Keratinocyte (primary cell): ENCODE data around the gene DTX4.

Experiments
- CTCF ChIP-seq, 3 experiments: IDR thresholded peaks in 1 of 3; conservative IDR thresholded peaks in 1 of 3; optimal IDR thresholded peaks in 1 of 3; 2 replicates in 2 of 3; 3 replicates in 1 of 3; pipeline versions ENCODE3 to v1.5.1; 2011; ENCODE audit warnings: low read length in 3 of 3, mild to moderate bottlenecking in 3 of 3, moderate library complexity in 2 of 3, control low read depth in 1 of 3, inconsistent platforms in 1 of 3; ENCODE audit not compliant: insufficient read depth in 2 of 3; ENCODE audit errors: extremely low read depth in 1 of 3
- EZH2 ChIP-seq: IDR thresholded peaks from one replicate; pipeline ENCODE4 v1.6.1; 2012; ENCODE audit warnings: inconsistent platforms, mild to moderate bottlenecking, low read length, moderate library complexity

DNA sequence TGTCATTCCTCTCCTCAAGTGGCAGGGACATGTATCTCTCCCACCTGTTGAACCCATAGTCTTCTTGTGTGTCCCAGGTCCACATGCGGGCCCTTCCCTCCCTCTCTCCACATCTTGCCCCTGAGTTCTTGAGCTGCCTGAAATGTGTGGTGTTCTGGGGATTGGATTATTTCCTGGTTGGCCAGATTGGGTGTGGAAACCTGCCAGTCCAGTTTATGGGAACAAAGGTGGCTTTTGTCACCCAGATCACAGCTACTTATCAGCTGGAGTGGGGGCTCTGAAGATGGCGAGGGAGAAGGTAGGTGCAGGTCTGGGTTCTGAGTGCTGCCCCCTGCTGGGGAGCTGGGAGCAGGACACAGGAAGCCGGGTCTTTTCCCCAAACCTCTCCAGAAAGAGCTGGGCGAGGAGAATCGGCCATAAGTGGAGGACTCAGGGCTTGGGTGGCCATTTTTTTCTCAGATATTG, 14.2 kb downstream of the DTX4 start:
- TF ChIP-seq EZH2 (no peak), CTCF (optimal IDR thresholded peaks at IDR 0.05 in 1 of 3, IDR thresholded peaks at IDR 0.05 in 1 of 3, conservative IDR thresholded peaks at IDR 0.05 in 1 of 3; ENCODE audit: extremely low read depth in 1 of 3, insufficient read depth in 2 of 3, low read length in 3 of 3) (peak; percentile 75 to 94 (median 83))
